ENCODE data around the gene ABHD15. TPM values are rescaled to one million over a fixed set of nuclear protein-coding genes. Genes with fewer than 3 reads are reported as not detected.

The ABHD15 gene
- total RNA-seq, 1 experiment from 2014 or later, result 10.5 TPM

- TF ChIP-seq CTCF (IDR thresholded peaks at IDR 0.05; ENCODE audit: insufficient read depth in 1 of 2, low read depth in 1 of 2, low read length in 1 of 2, severe bottlenecking in 1 of 2, unreplicated experiment in 1 of 2), result no peak
- no peak for DNase-seq
- Histone ChIP-seq H3K4me1 (peaks cover 25% of the 10 kb centered on the region), H3K9me3 (no peaks in the 10 kb centered on the region), H3K27me3 (replicated peaks; ENCODE audit: control insufficient read depth, insufficient read depth, low read length) (no peaks in the 10 kb centered on the region), H3K36me3 (ENCODE audit: control insufficient read depth, insufficient read depth, low read length) (no peaks in the 10 kb centered on the region), H3K4me3 (ENCODE audit: low read depth, low read length) (no peak overlapping the region)
- Mint-ChIP-seq H3K27ac (ENCODE audit: unreplicated experiment) (no peak overlapping the region), H3K4me3 (ENCODE audit: unreplicated experiment) (no peak overlapping the region), H3K36me3 (ENCODE audit: insufficient read depth, unreplicated experiment) (peaks cover 8% of the 10 kb centered on the region), H3K9me3 (ENCODE audit: unreplicated experiment) (no peaks in the 10 kb centered on the region), H3K4me1 (ENCODE audit: low read depth, unreplicated experiment) (no peaks in the 10 kb centered on the region), H3K27me3 (ENCODE audit: insufficient read depth, unreplicated experiment) (no peaks in the 10 kb centered on the region)
- intact Hi-C loops (cut with micrococcal nuclease; ENCODE audit: unreplicated experiment), result loop anchor here (10.0 kb wide), 1 partner anchor 61 kb away; no protein-coding TSS in a partner anchor
- CTCF ChIA-PET, result interaction anchor here (0.6 to 5.0 kb wide), 3 partner anchors 22 to 352 kb away, joined by 6 to 69 read pairs (median 9); no protein-coding TSS in a partner anchor
- POLR2A ChIA-PET, result no interaction called here
- no TSS peak for BruUV-seq (replicated peaks)
Observed at GRCh38 chr17:29595107-29595942, 28.5 kb upstream of the ABHD15 start.

GRCh38 chr17:29594519-29595090 is 27.8 kb upstream of the ABHD15 start:
- peaks cover 8% of the 10 kb centered on the region for H3K36me3 Mint-ChIP-seq (ENCODE audit: insufficient read depth, unreplicated experiment)
- peak overlapping the region; percentile 86 for H3K4me3 Mint-ChIP-seq (ENCODE audit: unreplicated experiment)
- no peaks in the 10 kb centered on the region for H3K4me1 Mint-ChIP-seq (ENCODE audit: low read depth, unreplicated experiment)
- TF ChIP-seq CTCF (IDR thresholded peaks at IDR 0.05; ENCODE audit: insufficient read depth in 1 of 2, low read depth in 1 of 2, low read length in 1 of 2, severe bottlenecking in 1 of 2, unreplicated experiment in 1 of 2), result no peak
- ChIA-PET POLR2A (interaction anchor here (1.0 kb wide), 1 partner anchor 22 kb away, joined by 6 read pairs; no protein-coding TSS in a partner anchor), CTCF (interaction anchor here (0.6 to 5.0 kb wide), 9 partner anchors 14 to 446 kb away, joined by 3 to 69 read pairs (median 4); no protein-coding TSS in a partner anchor)
- no peaks in the 10 kb centered on the region for H3K27me3 Mint-ChIP-seq (ENCODE audit: insufficient read depth, unreplicated experiment)
- no peak for DNase-seq
- Histone ChIP-seq H3K4me1 (peaks cover 32% of the 10 kb centered on the region), H3K36me3 (ENCODE audit: control insufficient read depth, insufficient read depth, low read length) (no peaks in the 10 kb centered on the region), H3K4me3 (ENCODE audit: low read depth, low read length) (peak overlapping the region; percentile 48), H3K9me3 (no peaks in the 10 kb centered on the region), H3K27me3 (replicated peaks; ENCODE audit: control insufficient read depth, insufficient read depth, low read length) (no peaks in the 10 kb centered on the region)
- no TSS peak for BruUV-seq (replicated peaks)
- no peak overlapping the region for H3K27ac Mint-ChIP-seq (ENCODE audit: unreplicated experiment)
- intact Hi-C loops (cut with micrococcal nuclease; ENCODE audit: unreplicated experiment), result loop anchor here (5.0 to 10.0 kb wide), 2 partner anchors 60 to 302 kb away; partner anchors contain the start of gene NUFIP2
- H3K9me3 Mint-ChIP-seq (ENCODE audit: unreplicated experiment), result no peaks in the 10 kb centered on the region

Data from Caco-2 (cell line).